Small intestine (tissue), 16 donors: Measurements from ENCODE around the gene OR6J1. TPM values are rescaled to one million over a fixed set of nuclear protein-coding genes. Genes with fewer than 3 reads are reported as not detected.
"Not testable (repeated sequence)": the region's sequence is repeated elsewhere in the genome, so short reads cannot be mapped to it uniquely, and the experiment has no call there.

Experiments used
- DNase-seq, 2 donors: peaks; one replicate each; pipeline versions ENCODE4 v3.0.0 to v3.0.0-alpha.2; 2013
- FAIRE-seq: peaks from 2 replicates; lab custom pipeline; 2012; peaks lifted over from hg19 to GRCh38; lab: Jason Lieb, UNC
- H3K27ac ChIP-seq, 3 donors: one replicate each; pipeline ENCODE4 v1.5.1; 2013; ENCODE audit warnings: low read length in 2 of 3, mild to moderate bottlenecking in 2 of 3, control low read depth in 1 of 3, inconsistent platforms in 1 of 3, low read depth in 1 of 3, moderate library complexity in 1 of 3
- H3K27me3 ChIP-seq, 3 donors: one replicate each; pipeline ENCODE4 v1.6.1; 2013; ENCODE audit warnings: low read length in 3 of 3, inconsistent platforms in 1 of 3; ENCODE audit not compliant: control insufficient read depth in 3 of 3, insufficient read depth in 3 of 3
- H3K36me3 ChIP-seq, 3 donors: one replicate each; pipeline ENCODE4 v1.6.1; 2013; ENCODE audit warnings: low read length in 3 of 3, inconsistent platforms in 1 of 3, low read depth in 1 of 3, mild to moderate bottlenecking in 1 of 3, moderate library complexity in 1 of 3; ENCODE audit not compliant: control insufficient read depth in 3 of 3, insufficient read depth in 2 of 3
- H3K4me1 ChIP-seq, 3 donors: one replicate each; pipeline ENCODE4 v1.6.1; 2013; ENCODE audit warnings: low read length in 2 of 3, inconsistent platforms in 1 of 3, low read depth in 1 of 3, mild to moderate bottlenecking in 1 of 3, moderate library complexity in 1 of 3; ENCODE audit not compliant: control insufficient read depth in 3 of 3, insufficient read depth in 2 of 3
- H3K4me3 ChIP-seq, 3 donors: one replicate each; pipeline ENCODE4 v1.5.1; 2013; ENCODE audit warnings: low read length in 3 of 3, control low read depth in 1 of 3, inconsistent platforms in 1 of 3, low read depth in 1 of 3, mild to moderate bottlenecking in 1 of 3, moderate library complexity in 1 of 3
- H3K9me3 ChIP-seq, 2 donors: one replicate each; pipeline ENCODE4 v1.6.1; 2013; ENCODE audit warnings: low read depth in 1 of 2, low read length in 1 of 2; ENCODE audit not compliant: control insufficient read depth in 2 of 2, insufficient read depth in 1 of 2
- WGBS, 3 donors: extraction: QIAGEN DNeasy Blood & Tissue Kit; methylation state at CpG; one replicate each; pipeline ENCODE4 v1.1.7; 2013; 5-methylcytosine and 5-hydroxymethylcytosine counted together
- long read RNA-seq, 10 donors: transcript quantifications; one replicate each; lab custom pipeline, GENCODE V29; 2026
- polyA plus RNA-seq, 4 donors: library from polyadenylated mRNA; stranded (reverse) in 3 of 4; unstranded in 1 of 4; fragments of 200-250 nt in 3 of 4; fragments of 120-200 nt in 1 of 4; gene quantifications; one replicate each; pipeline versions ENCODE4 v1.2.1 to v1.2.3, GENCODE V29; 2013
- donor health status: healthy with polysubstance abuse.
- donor health status: control.
- donor health status: control.
- donor health status: Bipolar disorder and iron deficiency.
- donor health status: healthy.

The OR6J1 gene
- polyA plus RNA-seq, result not detected
- long read RNA-seq, donor 1, result 0 reads
- long read RNA-seq, donor 2, result 0 reads
- long read RNA-seq, donor 3, result 0 reads
- long read RNA-seq, donor 4, result 0 reads
- long read RNA-seq, donor 5, result 0 reads
- long read RNA-seq, donor 6, result 0 reads
- long read RNA-seq, donor 7, result 0 reads
- long read RNA-seq, donor 8, result 0 reads
- long read RNA-seq, donor 9, result 0 reads
- long read RNA-seq, donor 10, result 0 reads

DNA sequence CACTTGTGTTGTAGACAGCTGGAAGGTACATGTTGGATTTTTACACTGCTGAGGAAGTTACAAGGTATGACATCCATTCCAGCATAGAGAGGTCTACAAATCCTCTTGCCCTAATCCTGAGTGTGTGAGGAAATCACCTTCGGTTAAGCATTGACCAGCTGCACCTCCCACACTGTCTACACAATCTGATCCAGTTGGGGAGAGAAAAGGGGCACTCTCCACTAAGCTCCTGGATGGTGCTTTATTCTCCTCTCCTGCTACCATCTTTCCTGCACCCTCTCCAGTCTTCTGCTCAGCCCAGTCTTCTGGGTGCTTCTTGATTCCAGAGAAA lies at the start of gene OR6J1:
OR6J1 (minus strand) TSS at position 48 of the 331 bp plus-strand sequence. CDS start 9,541 bp downstream, outside the sequence.
- FAIRE-seq (no peak), DNase-seq (no peak)
- Histone ChIP-seq H3K4me1 (peaks cover 0 to 9% (median 0%) of the 10 kb centered on the region in 3 donors), H3K27ac (no peak within 1 kb of the TSS), H3K9me3 (no peaks in the 10 kb centered on the region), H3K36me3 (no peaks in the 10 kb centered on the region), H3K4me3 (no peak within 1 kb of the TSS), H3K27me3 (no peaks in the 10 kb centered on the region)
- WGBS, 3 donors, result 14 to 45% (median 34%) methylated on average over 1 of the region's 1 CpG

- Histone ChIP-seq H3K9me3 (peaks cover 0 to 3% of the 10 kb centered on the region in 2 donors), H3K4me1 (peaks cover 0 to 2% (median 0%) of the 10 kb centered on the region in 3 donors), H3K27me3 (peaks cover 0 to 2% (median 0%) of the 10 kb centered on the region in 3 donors), H3K36me3 (no peaks in the 10 kb centered on the region), H3K4me3 (no peak overlapping the region), H3K27ac (no peak overlapping the region)
- no peak for FAIRE-seq
- DNase-seq, result no peak
Measured at GRCh38 chr14:22692194-22692593, 48.0 kb upstream of the OR6J1 start.

- peaks cover 0 to 2% (median 0%) of the 10 kb centered on the region in 3 donors for H3K4me1 ChIP-seq
- H3K27me3 ChIP-seq, result peaks cover 0 to 2% (median 2%) of the 10 kb centered on the region in 3 donors
- WGBS, 3 donors, result 61 to 87% (median 76%) methylated on average over 2 of the region's 2 CpGs
- no peaks in the 10 kb centered on the region for H3K36me3 ChIP-seq
- H3K9me3 ChIP-seq, result peaks cover 0 to 3% of the 10 kb centered on the region in 2 donors
- H3K4me3 ChIP-seq, result no peak overlapping the region
- FAIRE-seq, result no peak
- no peak for DNase-seq
- no peak overlapping the region for H3K27ac ChIP-seq
Measured at GRCh38 chr14:22691171-22691570, 47.0 kb upstream of the OR6J1 start.

DNA sequence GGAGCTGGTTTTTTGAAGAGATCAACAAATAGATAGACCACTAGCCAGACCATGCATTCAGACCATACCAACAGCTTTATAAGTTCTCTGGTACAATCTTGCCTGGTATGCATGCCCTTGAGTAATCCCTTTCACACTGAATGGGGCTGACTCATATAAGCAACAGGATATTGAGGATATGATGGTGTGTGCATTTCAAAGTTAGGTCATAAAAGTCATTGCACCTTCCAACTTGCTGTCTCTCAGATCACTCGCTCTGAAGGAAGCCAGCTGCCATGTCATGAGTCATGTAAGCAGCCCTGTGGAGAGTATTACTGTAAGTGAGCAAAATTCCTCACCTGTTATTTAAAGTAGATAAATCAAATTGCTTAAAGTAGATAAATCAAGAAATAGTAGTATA lies 45.0 kb upstream of the OR6J1 start:
- no peak overlapping the region for H3K4me3 ChIP-seq
- DNase-seq (peak; percentile 44 to 87), FAIRE-seq (no peak)
- no peaks in the 10 kb centered on the region for H3K36me3 ChIP-seq
- H3K9me3 ChIP-seq, result peaks cover 0 to 3% of the 10 kb centered on the region in 2 donors
- peaks cover 0 to 2% (median 0%) of the 10 kb centered on the region in 3 donors for H3K4me1 ChIP-seq
- H3K27me3 ChIP-seq, result peaks cover 0 to 2% (median 2%) of the 10 kb centered on the region in 3 donors
- WGBS, 3 donors, result 4 to 40% (median 20%) methylated on average over 1 of the region's 1 CpG
- peak overlapping the region in 1 of 3 donors; percentile 32 for H3K27ac ChIP-seq

- not testable (repeated sequence) for H3K4me3 ChIP-seq, DNase-seq, H3K9me3 ChIP-seq, H3K27ac ChIP-seq, H3K4me1 ChIP-seq, H3K36me3 ChIP-seq, H3K27me3 ChIP-seq, FAIRE-seq
- 91 to 93% (median 93%) methylated on average over 3 of the region's 3 CpGs for WGBS, 3 donors
Measured at GRCh38 chr14:22687969-22688368, 43.8 kb upstream of the OR6J1 start.

DNA sequence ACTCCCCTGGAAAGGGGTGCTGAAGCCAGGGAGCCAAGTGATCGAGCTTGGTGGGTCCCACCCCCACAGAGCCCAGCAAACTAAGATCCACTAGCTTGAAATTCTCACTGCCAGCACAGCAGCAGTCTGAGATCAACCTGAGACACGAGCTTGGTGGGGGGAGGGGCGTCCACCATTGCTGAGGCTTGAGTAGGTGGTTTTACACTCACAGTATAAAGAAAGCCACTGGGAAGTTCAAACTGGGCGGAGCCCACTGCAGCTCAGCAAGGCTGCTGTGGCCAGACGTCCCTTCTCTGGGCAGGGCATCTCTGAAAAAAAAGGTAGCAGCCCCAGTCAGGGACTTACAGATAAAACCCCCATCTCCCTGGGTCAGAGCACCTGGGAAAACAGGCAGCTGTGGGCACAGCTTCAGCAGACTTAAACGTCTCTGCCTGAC lies 42.0 kb upstream of the OR6J1 start:
- 18 to 35% (median 22%) methylated on average over 6 of the region's 6 CpGs for WGBS, 3 donors
- not testable (repeated sequence) for H3K4me3 ChIP-seq, H3K4me1 ChIP-seq, H3K9me3 ChIP-seq, DNase-seq, H3K36me3 ChIP-seq, H3K27ac ChIP-seq, FAIRE-seq, H3K27me3 ChIP-seq

GRCh38 chr14:22685467-22685866 lies 41.3 kb upstream of the OR6J1 start:
- Histone ChIP-seq H3K27ac (no peak overlapping the region), H3K9me3 (peaks cover 0 to 3% of the 10 kb centered on the region in 2 donors), H3K27me3 (peaks cover 0 to 2% (median 0%) of the 10 kb centered on the region in 3 donors), H3K4me3 (no peak overlapping the region), H3K36me3 (no peaks in the 10 kb centered on the region), H3K4me1 (peaks cover 0 to 2% (median 0%) of the 10 kb centered on the region in 3 donors)
- FAIRE-seq (no peak), DNase-seq (no peak)
- 45 to 51% (median 49%) methylated on average over 4 of the region's 4 CpGs for WGBS, 3 donors

- 44 to 70% (median 66%) methylated on average over 3 of the region's 3 CpGs for WGBS, 3 donors
Measured at GRCh38 chr14:22683428-22683827, 39.3 kb upstream of the OR6J1 start.

GRCh38 chr14:22678221-22678620 lies 34.1 kb upstream of the OR6J1 start:
- Histone ChIP-seq H3K9me3 (no peaks in the 10 kb centered on the region), H3K4me3 (no peak overlapping the region), H3K4me1 (no peaks in the 10 kb centered on the region), H3K27me3 (no peaks in the 10 kb centered on the region), H3K27ac (no peak overlapping the region), H3K36me3 (no peaks in the 10 kb centered on the region)
- DNase-seq (no peak), FAIRE-seq (no peak)
- 88 to 98% (median 95%) methylated on average over 2 of the region's 2 CpGs for WGBS, 3 donors

More at GRCh38 chr14:22683428-22683827, 39.3 kb upstream of the OR6J1 start:
- DNase-seq, FAIRE-seq, H3K4me3 ChIP-seq, H3K36me3 ChIP-seq, H3K4me1 ChIP-seq, H3K27ac ChIP-seq, H3K9me3 ChIP-seq, H3K27me3 ChIP-seq: not testable (repeated sequence)
